Middle frontal gyrus (tissue), 1 donor: Measurements from ENCODE around the gene PPP1R7.
"Not testable (repeated sequence)": the region's sequence is repeated elsewhere in the genome, so short reads cannot be mapped to it uniquely, and the experiment has no call there.

Experiments used
- DNase-seq: peaks from one replicate; pipeline ENCODE4 v3.0.0-alpha.2; 2015; ENCODE audit warnings: low spot score; ENCODE audit errors: extremely low spot score

The PPP1R7 gene

GRCh38 chr2:241149925-241150659 is at the start of gene PPP1R7:
Gene PPP1R7 (plus strand): TSS chr2:241150467. CDS start chr2:241150496, 29 bp downstream.
- peak; percentile 94 for DNase-seq

GRCh38 chr2:241102239-241102803 is 47.9 kb upstream of the PPP1R7 start, which contains the start of gene MTERF4:
Gene MTERF4 (minus strand): TSS chr2:241102287. CDS start chr2:241102273, 14 bp downstream.
- peak; percentile 83 for DNase-seq

- DNase-seq, result no peak
Observed at GRCh38 chr2:241103176-241103595, 47.1 kb upstream of the PPP1R7 start.

GRCh38 chr2:241104611-241105010 is 45.7 kb upstream of the PPP1R7 start:
- not testable (repeated sequence) for DNase-seq

- no peak for DNase-seq
Observed at GRCh38 chr2:241105641-241106040, 44.6 kb upstream of the PPP1R7 start.

- no peak for DNase-seq
Observed at GRCh38 chr2:241107031-241107783, 43.1 kb upstream of the PPP1R7 start.

GRCh38 chr2:241108271-241109209 is 41.7 kb upstream of the PPP1R7 start:
- DNase-seq, result no peak

GRCh38 chr2:241109210-241110088 is 40.8 kb upstream of the PPP1R7 start:
- DNase-seq, result no peak

GRCh38 chr2:241110089-241110606 is 40.1 kb upstream of the PPP1R7 start:
- DNase-seq, result no peak

- DNase-seq, result no peak
Observed at GRCh38 chr2:241110607-241111439, 39.4 kb upstream of the PPP1R7 start.

GRCh38 chr2:241111440-241111805 is 38.8 kb upstream of the PPP1R7 start:
- DNase-seq, result no peak

GRCh38 chr2:241112046-241112445 is 38.2 kb upstream of the PPP1R7 start:
- no peak for DNase-seq

GRCh38 chr2:241112592-241112991 is 37.7 kb upstream of the PPP1R7 start:
- no peak for DNase-seq

GRCh38 chr2:241114836-241115235 is 35.4 kb upstream of the PPP1R7 start:
- no peak for DNase-seq

GRCh38 chr2:241115361-241115760 is 34.9 kb upstream of the PPP1R7 start:
- DNase-seq, result no peak

- no peak for DNase-seq
Observed at GRCh38 chr2:241116606-241117560, 33.4 kb upstream of the PPP1R7 start.

- no peak for DNase-seq
Observed at GRCh38 chr2:241118737-241119505, 31.3 kb upstream of the PPP1R7 start.
